ENCODE data around the gene ANXA10.
A peak's percentile ranks its signal among the peaks of the same experiment; 100 is the strongest.

Gene ANXA10

GRCh38 chr4:168138143-168138542 is 45.8 kb downstream of the ANXA10 start:
- ATAC-seq (ENCODE audit: low read depth) (peak; percentile 74), DNase-seq (ENCODE audit: low spot score) (no peak)
- H3K27me3 ChIP-seq (ENCODE audit: insufficient read depth, poor library complexity, severe bottlenecking) = no peaks in the 10 kb centered on the region
- no peaks in the 10 kb centered on the region for H3K9me3 ChIP-seq (ENCODE audit: severe bottlenecking)
- TF ChIP-seq, protein P1, sequence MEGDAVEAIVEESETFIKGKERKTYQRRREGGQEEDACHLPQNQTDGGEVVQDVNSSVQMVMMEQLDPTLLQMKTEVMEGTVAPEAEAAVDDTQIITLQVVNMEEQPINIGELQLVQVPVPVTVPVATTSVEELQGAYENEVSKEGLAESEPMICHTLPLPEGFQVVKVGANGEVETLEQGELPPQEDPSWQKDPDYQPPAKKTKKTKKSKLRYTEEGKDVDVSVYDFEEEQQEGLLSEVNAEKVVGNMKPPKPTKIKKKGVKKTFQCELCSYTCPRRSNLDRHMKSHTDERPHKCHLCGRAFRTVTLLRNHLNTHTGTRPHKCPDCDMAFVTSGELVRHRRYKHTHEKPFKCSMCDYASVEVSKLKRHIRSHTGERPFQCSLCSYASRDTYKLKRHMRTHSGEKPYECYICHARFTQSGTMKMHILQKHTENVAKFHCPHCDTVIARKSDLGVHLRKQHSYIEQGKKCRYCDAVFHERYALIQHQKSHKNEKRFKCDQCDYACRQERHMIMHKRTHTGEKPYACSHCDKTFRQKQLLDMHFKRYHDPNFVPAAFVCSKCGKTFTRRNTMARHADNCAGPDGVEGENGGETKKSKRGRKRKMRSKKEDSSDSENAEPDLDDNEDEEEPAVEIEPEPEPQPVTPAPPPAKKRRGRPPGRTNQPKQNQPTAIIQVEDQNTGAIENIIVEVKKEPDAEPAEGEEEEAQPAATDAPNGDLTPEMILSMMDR (IDR thresholded peaks at IDR 0.05; ENCODE audit: poor library complexity, severe bottlenecking) = no peak
- H3K4me3 ChIP-seq (ENCODE audit: severe bottlenecking) = no peak overlapping the region
- peaks cover 17% of the 10 kb centered on the region for H3K4me1 ChIP-seq (ENCODE audit: insufficient read depth, poor library complexity, severe bottlenecking)
- H3K27ac ChIP-seq (ENCODE audit: poor library complexity, severe bottlenecking) = peak overlapping the region; percentile 66
- no peaks in the 10 kb centered on the region for H3K36me3 ChIP-seq (ENCODE audit: low read depth)

DNA sequence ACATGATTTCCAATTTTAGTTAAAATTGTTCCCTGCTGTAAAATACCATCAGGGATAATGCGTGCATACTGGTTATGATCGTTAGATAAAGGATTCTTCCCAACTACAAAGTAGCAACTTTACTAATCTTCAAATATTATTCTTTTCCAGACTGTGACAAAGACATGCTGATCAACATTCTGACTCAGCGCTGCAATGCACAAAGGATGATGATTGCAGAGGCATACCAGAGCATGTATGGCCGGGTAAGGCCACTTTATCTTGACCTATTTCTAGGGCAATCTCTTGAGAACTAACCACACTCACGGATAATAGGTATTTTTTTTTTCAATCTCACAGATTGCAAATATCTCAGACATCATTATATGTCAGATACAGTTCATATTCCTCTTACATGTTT is 47.0 kb downstream of the ANXA10 start:
- Histone ChIP-seq H3K27me3 (ENCODE audit: insufficient read depth, poor library complexity, severe bottlenecking) (no peaks in the 10 kb centered on the region), H3K27ac (ENCODE audit: poor library complexity, severe bottlenecking) (peak overlapping the region; percentile 66), H3K36me3 (ENCODE audit: low read depth) (no peaks in the 10 kb centered on the region), H3K4me1 (ENCODE audit: insufficient read depth, poor library complexity, severe bottlenecking) (peaks cover 17% of the 10 kb centered on the region), H3K4me3 (ENCODE audit: severe bottlenecking) (no peak overlapping the region), H3K9me3 (ENCODE audit: severe bottlenecking) (no peaks in the 10 kb centered on the region)
- TF ChIP-seq, protein P1 (IDR thresholded peaks at IDR 0.05; ENCODE audit: poor library complexity, severe bottlenecking) = no peak
- DNase-seq (ENCODE audit: low spot score) = no peak
- ATAC-seq (ENCODE audit: low read depth) = peak; percentile 82

DNA sequence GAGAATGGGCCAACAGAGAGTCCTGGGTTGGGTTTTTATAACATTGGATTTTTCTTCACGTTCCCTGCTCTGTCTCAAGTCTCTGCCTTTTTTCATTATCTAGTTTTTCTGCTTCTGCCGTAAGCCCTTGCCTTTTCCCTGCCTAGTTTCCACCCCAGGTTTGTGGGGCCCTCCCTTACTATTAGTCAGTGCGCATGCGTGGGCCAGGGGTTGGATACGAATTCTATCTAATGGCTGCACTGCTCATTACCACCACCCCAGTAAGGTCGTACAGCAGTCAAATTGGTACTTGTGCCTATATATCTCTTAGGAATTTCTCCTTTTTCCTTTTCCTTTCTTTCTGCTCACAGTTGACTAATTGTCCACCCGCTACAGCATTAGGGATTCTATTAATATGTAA is 49.4 kb downstream of the ANXA10 start:
- DNase-seq (ENCODE audit: low spot score) (no peak), ATAC-seq (ENCODE audit: low read depth) (no peak)
- no peaks in the 10 kb centered on the region for H3K36me3 ChIP-seq (ENCODE audit: low read depth)
- H3K27ac ChIP-seq (ENCODE audit: poor library complexity, severe bottlenecking) = no peak overlapping the region
- H3K4me3 ChIP-seq (ENCODE audit: severe bottlenecking) = no peak overlapping the region
- peaks cover 17% of the 10 kb centered on the region for H3K4me1 ChIP-seq (ENCODE audit: insufficient read depth, poor library complexity, severe bottlenecking)
- TF ChIP-seq, protein P1 (IDR thresholded peaks at IDR 0.05; ENCODE audit: poor library complexity, severe bottlenecking) = no peak
- no peaks in the 10 kb centered on the region for H3K27me3 ChIP-seq (ENCODE audit: insufficient read depth, poor library complexity, severe bottlenecking)
- H3K9me3 ChIP-seq (ENCODE audit: severe bottlenecking) = no peaks in the 10 kb centered on the region

DNA sequence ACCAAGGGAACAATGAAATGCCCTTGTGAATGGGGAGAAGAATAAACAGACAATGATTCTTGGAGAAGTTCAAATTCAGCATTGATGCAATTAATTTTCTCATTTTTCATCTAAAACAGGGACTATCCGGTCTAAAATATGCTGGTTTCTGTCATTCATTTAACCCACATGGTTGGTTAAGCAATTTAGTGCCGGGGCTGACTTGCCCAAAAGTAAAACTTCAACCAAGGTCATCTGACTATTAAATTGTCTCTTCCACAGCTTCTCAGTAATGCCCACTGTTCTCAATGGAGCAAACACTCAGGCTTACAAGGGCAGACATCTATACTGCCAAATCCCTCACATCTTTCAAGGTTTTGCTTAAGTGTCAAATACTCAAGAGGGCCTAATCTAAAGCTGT is 51.3 kb downstream of the ANXA10 start:
- Histone ChIP-seq H3K27me3 (ENCODE audit: insufficient read depth, poor library complexity, severe bottlenecking) (no peaks in the 10 kb centered on the region), H3K36me3 (ENCODE audit: low read depth) (no peaks in the 10 kb centered on the region), H3K27ac (ENCODE audit: poor library complexity, severe bottlenecking) (no peak overlapping the region), H3K4me3 (ENCODE audit: severe bottlenecking) (no peak overlapping the region), H3K4me1 (ENCODE audit: insufficient read depth, poor library complexity, severe bottlenecking) (peaks cover 10% of the 10 kb centered on the region), H3K9me3 (ENCODE audit: severe bottlenecking) (no peaks in the 10 kb centered on the region)
- DNase-seq (ENCODE audit: low spot score) = no peak
- TF ChIP-seq, protein P1 (IDR thresholded peaks at IDR 0.05; ENCODE audit: poor library complexity, severe bottlenecking) = no peak
- no peak for ATAC-seq (ENCODE audit: low read depth)

DNA sequence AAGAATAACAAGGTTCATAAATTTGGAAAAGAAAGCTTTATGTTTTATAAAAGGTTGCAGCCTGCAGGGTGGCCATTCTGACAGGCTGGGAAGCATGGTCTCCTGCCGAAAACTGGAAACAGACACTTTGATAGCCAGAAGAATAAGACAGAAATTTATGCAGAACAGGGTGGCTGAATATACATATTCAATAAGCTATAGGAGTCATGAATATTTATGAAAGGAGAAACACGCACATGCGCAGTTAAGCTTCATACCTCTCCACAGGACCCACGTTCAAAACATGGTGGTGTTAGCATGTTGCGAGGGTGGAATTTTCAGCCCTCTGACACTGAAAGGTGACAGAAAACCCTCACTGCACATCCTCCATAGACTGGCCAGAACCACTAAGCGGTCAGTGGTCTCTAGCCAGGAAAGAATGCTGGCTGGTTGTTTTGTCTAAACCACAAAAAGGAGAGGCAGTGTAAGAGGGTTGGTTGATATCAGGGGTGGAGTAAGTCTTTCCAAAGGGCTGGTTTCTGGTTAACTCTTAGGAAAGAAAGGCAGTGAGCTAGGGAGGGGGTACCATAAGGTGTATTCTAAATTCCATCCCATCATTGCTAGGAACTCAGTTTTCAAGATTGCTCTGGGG is 58.2 kb downstream of the ANXA10 start:
- no peaks in the 10 kb centered on the region for H3K9me3 ChIP-seq (ENCODE audit: severe bottlenecking)
- no peak for ATAC-seq (ENCODE audit: low read depth)
- TF ChIP-seq, protein P1 (IDR thresholded peaks at IDR 0.05; ENCODE audit: poor library complexity, severe bottlenecking) = no peak
- H3K36me3 ChIP-seq (ENCODE audit: low read depth) = no peaks in the 10 kb centered on the region
- DNase-seq (ENCODE audit: low spot score) = no peak
- no peak overlapping the region for H3K4me3 ChIP-seq (ENCODE audit: severe bottlenecking)
- H3K4me1 ChIP-seq (ENCODE audit: insufficient read depth, poor library complexity, severe bottlenecking) = no peaks in the 10 kb centered on the region
- no peaks in the 10 kb centered on the region for H3K27me3 ChIP-seq (ENCODE audit: insufficient read depth, poor library complexity, severe bottlenecking)
- no peak overlapping the region for H3K27ac ChIP-seq (ENCODE audit: poor library complexity, severe bottlenecking)
